Prostate gland (tissue), 2 donors: ENCODE data around the gene SRSF5. TPM values are rescaled to one million over a fixed set of nuclear protein-coding genes. Genes with fewer than 3 reads are reported as not detected.
"Not testable (repeated sequence)": the region's sequence is repeated elsewhere in the genome, so short reads cannot be mapped to it uniquely, and the experiment has no call there.

Experiments
- DNase-seq: peaks from one replicate; pipeline ENCODE4 v3.0.0-alpha.2; 2019; ENCODE audit warnings: low spot score
- H3K27ac ChIP-seq, 2 donors: fragments of 200-600 bp; sonication (generic); 2 replicates each; pipeline ENCODE4 v1.5.1; 2017 to 2019
- H3K27me3 ChIP-seq: fragments of 200-600 bp; sonication (generic); replicated peaks from 2 replicates; pipeline ENCODE4 v1.5.1; 2019; ENCODE audit not compliant: insufficient read depth
- H3K36me3 ChIP-seq, 2 donors: fragments of 200-600 bp; sonication (generic); 1 replicate in 1 of 2; 2 replicates in 1 of 2; pipeline versions ENCODE4 v1.5.1 to v1.8.1; 2017 to 2019
- H3K4me1 ChIP-seq: fragments of 200-600 bp; sonication (generic); replicated peaks from 2 replicates; pipeline ENCODE4 v1.5.1; 2019
- H3K4me3 ChIP-seq, 2 donors: fragments of 200-600 bp; sonication (generic); 2 replicates each; pipeline ENCODE4 v1.5.1; 2017 to 2019
- H3K9me3 ChIP-seq: fragments of 200-600 bp; sonication (generic); 2 replicates; pipeline ENCODE4 v1.5.1; 2017
- CTCF ChIP-seq, 4 experiments: fragments of 200-600 bp in 2 of 4; fragments of 450-650 bp in 2 of 4; sonication (generic) in 2 of 4; IDR thresholded peaks; 1 replicate in 3 of 4; 2 replicates in 1 of 4; pipeline ENCODE4 v1.5.1; 2016 to 2019; ENCODE audit warnings: antibody characterized with exemption in 4 of 4, mild to moderate bottlenecking in 2 of 4, moderate library complexity in 2 of 4
- POLR2A ChIP-seq: fragments of 450-650 bp; IDR thresholded peaks from one replicate; pipeline ENCODE4 v1.6.1; 2016; ENCODE audit warnings: antibody characterized with exemption, mild to moderate bottlenecking
- POLR2AphosphoS5 ChIP-seq: sonication (generic); formaldehyde crosslinking; IDR thresholded peaks from one replicate; pipeline ENCODE4 v1.6.1; 2017; ENCODE audit warnings: antibody characterized with exemption
- WGBS: methylation state at CpG from one replicate; pipeline ENCODE4 v1.1.5; 2018; 5-methylcytosine and 5-hydroxymethylcytosine counted together
- intact Hi-C: fragments of 100-400 bp; cut with DNase I; formaldehyde crosslinking; loops from one replicate; pipeline ENCODE4 v1.14.2; 2022
- total RNA-seq, 2 donors: library from RNA; depleted of rRNA; stranded (reverse); fragments of >200 nt; gene quantifications; one replicate each; pipeline ENCODE4 v1.1.0, GENCODE V29; 2016

The SRSF5 gene
- total RNA-seq = 100 to 1,000 TPM; 206 to 338 TPM

DNA sequence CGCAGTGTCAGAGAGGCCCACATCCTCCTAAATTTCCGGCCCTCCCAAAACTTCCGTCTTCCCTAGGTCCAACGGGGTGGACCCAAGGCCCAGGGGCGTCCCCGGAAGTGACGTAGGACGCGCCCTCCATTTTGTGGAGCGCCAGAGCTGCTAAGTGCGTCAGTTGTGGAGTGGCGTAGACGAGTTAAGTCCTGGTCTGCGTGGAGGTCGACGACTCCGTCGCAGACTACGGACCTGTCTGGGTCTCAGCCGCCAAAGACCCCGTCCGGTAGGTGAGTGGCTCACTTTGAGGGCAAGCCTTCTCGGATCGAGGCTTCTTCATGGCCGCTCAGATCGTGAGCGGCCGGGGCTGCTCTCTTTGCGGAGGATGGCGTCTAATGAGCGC, at the start of gene SRSF5:
Gene SRSF5, plus strand, starts transcription at position 159 of the 385 bp plus-strand sequence. CDS start 1,015 bp downstream, outside the sequence.
- Histone ChIP-seq H3K36me3 (peaks cover 0 to 16% of the 10 kb centered on the region in 2 donors), H3K27me3 (no peaks in the 10 kb centered on the region), H3K9me3 (no peaks in the 10 kb centered on the region), H3K4me3 (peak within 1 kb of the TSS; percentile 80 to 98), H3K4me1 (no peaks in the 10 kb centered on the region), H3K27ac (peak within 1 kb of the TSS; percentile 99)
- intact Hi-C loops = no loop called here
- peak; percentile 95 for DNase-seq
- WGBS = under 1% methylated on average over 31 of the region's 31 CpGs
- peak; percentile 99 for TF ChIP-seq POLR2A
- peak in 1 of 4 experiments; percentile 9 for TF ChIP-seq CTCF (IDR thresholded peaks at IDR 0.05)
- peak; percentile 100 for TF ChIP-seq POLR2AphosphoS5

- H3K27me3 ChIP-seq, DNase-seq, H3K27ac ChIP-seq, H3K36me3 ChIP-seq, H3K4me3 ChIP-seq, intact Hi-C loops, H3K9me3 ChIP-seq: not testable (repeated sequence)
- H3K4me1 ChIP-seq = peaks cover 11% of the 10 kb centered on the region
- WGBS = 81% methylated on average over 2 of the region's 2 CpGs
Observed at GRCh38 chr14:69718614-69719013, 48.3 kb upstream of the SRSF5 start.

GRCh38 chr14:69719501-69719951, 47.4 kb upstream of the SRSF5 start:
- H3K4me3 ChIP-seq = no peak overlapping the region
- peak; percentile 22 for DNase-seq
- 35% methylated on average over 7 of the region's 7 CpGs for WGBS
- no peaks in the 10 kb centered on the region for H3K27me3 ChIP-seq
- H3K9me3 ChIP-seq = no peaks in the 10 kb centered on the region
- H3K27ac ChIP-seq = peak overlapping the region in 1 of 2 donors; percentile 12
- intact Hi-C loops = no loop called here
- TF ChIP-seq CTCF (IDR thresholded peaks at IDR 0.05) (no peak), POLR2AphosphoS5 (peak; percentile 48), POLR2A (no peak)
- H3K36me3 ChIP-seq = no peaks in the 10 kb centered on the region
- H3K4me1 ChIP-seq = peaks cover 6% of the 10 kb centered on the region

- Histone ChIP-seq H3K27me3 (no peaks in the 10 kb centered on the region), H3K9me3 (no peaks in the 10 kb centered on the region), H3K4me1 (peaks cover 3% of the 10 kb centered on the region), H3K27ac (no peak overlapping the region), H3K36me3 (no peaks in the 10 kb centered on the region), H3K4me3 (no peak overlapping the region)
- no peak for DNase-seq
- TF ChIP-seq POLR2AphosphoS5 (no peak), POLR2A (no peak), CTCF (IDR thresholded peaks at IDR 0.05) (no peak)
- 72% methylated on average over 4 of the region's 4 CpGs for WGBS
- intact Hi-C loops = no loop called here
Observed at GRCh38 chr14:69720912-69721311, 46.0 kb upstream of the SRSF5 start.

- Histone ChIP-seq H3K27ac (peak overlapping the region; percentile 20 to 53), H3K27me3 (no peaks in the 10 kb centered on the region), H3K4me3 (peak overlapping the region; percentile 20 to 34), H3K9me3 (no peaks in the 10 kb centered on the region), H3K36me3 (no peaks in the 10 kb centered on the region), H3K4me1 (no peaks in the 10 kb centered on the region)
- intact Hi-C loops = loop anchor here (2.0 to 5.0 kb wide), 2 partner anchors 125 to 142 kb away; no protein-coding TSS in a partner anchor
- peak; percentile 63 for DNase-seq
- WGBS = 6% methylated on average over 37 of the region's 51 CpGs
- TF ChIP-seq POLR2AphosphoS5 = peak; percentile 60
- TF ChIP-seq POLR2A = no peak
- peak; percentile 95 to 97 (median 96) for TF ChIP-seq CTCF (IDR thresholded peaks at IDR 0.05)
Observed at GRCh38 chr14:69726761-69727511, 40.0 kb upstream of the SRSF5 start.
